AG08396 (cell line): ENCODE data around the gene EIF6.
A peak's percentile ranks its signal among the peaks of the same experiment; 100 is the strongest.
"Not testable (repeated sequence)": the region's sequence is repeated elsewhere in the genome, so short reads cannot be mapped to it uniquely, and the experiment has no call there.

Source experiments
- DNase-seq: peaks from one replicate; pipeline ENCODE4 v3.0.0; 2012; ENCODE audit warnings: low spot score, mixed read lengths

The EIF6 gene

GRCh38 chr20:35277531-35278395 is 6.8 kb downstream of the EIF6 start, which contains the start of gene MMP24OS:
Gene MMP24OS, minus strand, starts transcription at chr20:35278122. Its CDS starts 193 bp downstream, at chr20:35277929.
- peak; percentile 93 for DNase-seq

GRCh38 chr20:35277127-35277526 is 7.4 kb downstream of the EIF6 start:
- DNase-seq = no peak

GRCh38 chr20:35276408-35276807 is 8.2 kb downstream of the EIF6 start:
- no peak for DNase-seq

GRCh38 chr20:35275741-35276251 is 8.8 kb downstream of the EIF6 start:
- DNase-seq = no peak

GRCh38 chr20:35274172-35275092 is 10.1 kb downstream of the EIF6 start:
- DNase-seq = no peak

GRCh38 chr20:35273449-35274171 is 11.0 kb downstream of the EIF6 start:
- no peak for DNase-seq

- DNase-seq = no peak
Observed at GRCh38 chr20:35271904-35272303, 12.7 kb downstream of the EIF6 start.

GRCh38 chr20:35271073-35271882 is 13.3 kb downstream of the EIF6 start:
- no peak for DNase-seq

- DNase-seq = no peak
Observed at GRCh38 chr20:35270021-35270902, 14.3 kb downstream of the EIF6 start.

GRCh38 chr20:35269055-35269781 is 15.4 kb downstream of the EIF6 start:
- DNase-seq = peak; percentile 82

GRCh38 chr20:35267092-35267491 is 17.5 kb downstream of the EIF6 start:
- no peak for DNase-seq

- no peak for DNase-seq
Observed at GRCh38 chr20:35264755-35265154, 19.8 kb downstream of the EIF6 start.

GRCh38 chr20:35263532-35264341 is 20.8 kb downstream of the EIF6 start:
- DNase-seq = no peak

GRCh38 chr20:35262731-35263531 is 21.6 kb downstream of the EIF6 start:
- DNase-seq = peak; percentile 66

- not testable (repeated sequence) for DNase-seq
Observed at GRCh38 chr20:35262321-35262720, 22.3 kb downstream of the EIF6 start.

- DNase-seq = no peak
Observed at GRCh38 chr20:35260426-35260825, 24.1 kb downstream of the EIF6 start.

GRCh38 chr20:35257175-35257909 is 27.2 kb downstream of the EIF6 start:
- DNase-seq = no peak
